Stomach (tissue), 9 donors: ENCODE results near the gene ZNF770. TPM values are rescaled to one million over a fixed set of nuclear protein-coding genes. Genes with fewer than 3 reads are reported as not detected.

ENCODE experiments used
- DNase-seq, 2 donors: peaks; one replicate each; pipeline versions ENCODE4 v3.0.0 to v3.0.0-alpha.2; 2013 to 2019
- H3K27ac ChIP-seq, 5 donors: fragments of 200-600 bp in 4 of 5; sonication (generic) in 4 of 5; one replicate each; pipeline ENCODE4 v1.5.1; 2013 to 2019; ENCODE audit warnings: mild to moderate bottlenecking in 1 of 5, moderate library complexity in 1 of 5
- H3K27me3 ChIP-seq, 3 donors: fragments of 200-600 bp; sonication (generic); one replicate each; pipeline ENCODE4 v1.5.1; 2017 to 2019; ENCODE audit warnings: mixed run types in 1 of 3
- H3K36me3 ChIP-seq, 4 donors: fragments of 200-600 bp; sonication (generic); 1 replicate in 3 of 4; 2 replicates in 1 of 4; pipeline ENCODE4 v1.5.1; 2016 to 2019
- H3K4me1 ChIP-seq, 4 donors: fragments of 200-600 bp; sonication (generic); one replicate each; pipeline ENCODE4 v1.5.1; 2016 to 2019
- H3K4me3 ChIP-seq, 4 donors: fragments of 200-600 bp; sonication (generic) in 3 of 4; one replicate each; pipeline ENCODE4 v1.5.1; 2016 to 2019; ENCODE audit warnings: mild to moderate bottlenecking in 1 of 4
- H3K9me3 ChIP-seq, 4 donors: fragments of 200-600 bp; sonication (generic); one replicate each; pipeline ENCODE4 v1.5.1; 2016 to 2019
- EP300 ChIP-seq: sonication (generic); formaldehyde crosslinking; IDR thresholded peaks from one replicate; pipeline ENCODE4 v1.6.1; 2017; ENCODE audit warnings: antibody characterized with exemption
- POLR2A ChIP-seq, 4 donors: fragments of 450-650 bp; IDR thresholded peaks; one replicate each; pipeline ENCODE4 v1.6.1; 2016; ENCODE audit warnings: antibody characterized with exemption in 4 of 4, control low read depth in 2 of 4, mild to moderate bottlenecking in 1 of 4, moderate library complexity in 1 of 4
- POLR2AphosphoS5 ChIP-seq, 3 donors: sonication (generic); formaldehyde crosslinking; IDR thresholded peaks; one replicate each; pipeline ENCODE4 v1.6.1; 2016; ENCODE audit warnings: antibody characterized with exemption in 3 of 3
- WGBS, 5 donors: extraction: QIAGEN DNeasy Blood & Tissue Kit in 3 of 5; methylation state at CpG; one replicate each; pipeline versions ENCODE4 v1.1.5 to v1.1.7; 2013 to 2018; 5-methylcytosine and 5-hydroxymethylcytosine counted together
- intact Hi-C: fragments of 100-400 bp; cut with DNase I; formaldehyde crosslinking; loops from one replicate; pipeline ENCODE4 v1.15.1; 2023; ENCODE audit warnings: low total_unique reads
- polyA plus RNA-seq, 3 donors: library from polyadenylated mRNA; stranded (reverse); fragments of 200-250 nt; gene quantifications; one replicate each; pipeline ENCODE4 v1.2.3, GENCODE V29; 2013
- total RNA-seq, 5 donors: library from RNA; depleted of rRNA; stranded (reverse); fragments of >200 nt; gene quantifications; one replicate each; pipeline versions ENCODE4 v1.1.0 to v1.2.3, GENCODE V29; 2014 to 2016
- TF ChIP-seq, protein P1 (sequence below), 7 experiments: fragments of 450-650 bp in 4 of 7; fragments of 200-600 bp in 3 of 7; sonication (generic) in 3 of 7; IDR thresholded peaks; one replicate each; pipeline ENCODE4 v1.5.1; 2016 to 2019; ENCODE audit warnings: antibody characterized with exemption in 7 of 7, control low read depth in 2 of 7, mild to moderate bottlenecking in 1 of 7
- donor health status: healthy with polysubstance abuse.
- donor health status: Bipolar disorder and iron deficiency.
- donor health status: healthy.

The ZNF770 gene
- total and polyA plus RNA-seq, 8 donors = 5.3 to 50.9 (median 8.4) TPM

GRCh38 chr15:35005933-35006332, 17.8 kb upstream of the ZNF770 start:
- TF ChIP-seq EP300 = no peak
- TF ChIP-seq, protein P1, sequence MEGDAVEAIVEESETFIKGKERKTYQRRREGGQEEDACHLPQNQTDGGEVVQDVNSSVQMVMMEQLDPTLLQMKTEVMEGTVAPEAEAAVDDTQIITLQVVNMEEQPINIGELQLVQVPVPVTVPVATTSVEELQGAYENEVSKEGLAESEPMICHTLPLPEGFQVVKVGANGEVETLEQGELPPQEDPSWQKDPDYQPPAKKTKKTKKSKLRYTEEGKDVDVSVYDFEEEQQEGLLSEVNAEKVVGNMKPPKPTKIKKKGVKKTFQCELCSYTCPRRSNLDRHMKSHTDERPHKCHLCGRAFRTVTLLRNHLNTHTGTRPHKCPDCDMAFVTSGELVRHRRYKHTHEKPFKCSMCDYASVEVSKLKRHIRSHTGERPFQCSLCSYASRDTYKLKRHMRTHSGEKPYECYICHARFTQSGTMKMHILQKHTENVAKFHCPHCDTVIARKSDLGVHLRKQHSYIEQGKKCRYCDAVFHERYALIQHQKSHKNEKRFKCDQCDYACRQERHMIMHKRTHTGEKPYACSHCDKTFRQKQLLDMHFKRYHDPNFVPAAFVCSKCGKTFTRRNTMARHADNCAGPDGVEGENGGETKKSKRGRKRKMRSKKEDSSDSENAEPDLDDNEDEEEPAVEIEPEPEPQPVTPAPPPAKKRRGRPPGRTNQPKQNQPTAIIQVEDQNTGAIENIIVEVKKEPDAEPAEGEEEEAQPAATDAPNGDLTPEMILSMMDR (IDR thresholded peaks at IDR 0.05) = no peak
- no peaks in the 10 kb centered on the region for H3K9me3 ChIP-seq
- H3K4me1 ChIP-seq = no peaks in the 10 kb centered on the region
- H3K27ac ChIP-seq = no peak overlapping the region
- WGBS, 5 donors = 88 to 96% (median 91%) methylated on average over 6 of the region's 6 CpGs
- no peaks in the 10 kb centered on the region for H3K27me3 ChIP-seq
- no peak for DNase-seq
- no peak overlapping the region for H3K4me3 ChIP-seq
- intact Hi-C loops = no loop called here
- H3K36me3 ChIP-seq = no peaks in the 10 kb centered on the region

GRCh38 chr15:35003928-35004327, 15.8 kb upstream of the ZNF770 start:
- WGBS, 5 donors = 66 to 79% (median 75%) methylated on average over 3 of the region's 3 CpGs
- no peak for DNase-seq

DNA sequence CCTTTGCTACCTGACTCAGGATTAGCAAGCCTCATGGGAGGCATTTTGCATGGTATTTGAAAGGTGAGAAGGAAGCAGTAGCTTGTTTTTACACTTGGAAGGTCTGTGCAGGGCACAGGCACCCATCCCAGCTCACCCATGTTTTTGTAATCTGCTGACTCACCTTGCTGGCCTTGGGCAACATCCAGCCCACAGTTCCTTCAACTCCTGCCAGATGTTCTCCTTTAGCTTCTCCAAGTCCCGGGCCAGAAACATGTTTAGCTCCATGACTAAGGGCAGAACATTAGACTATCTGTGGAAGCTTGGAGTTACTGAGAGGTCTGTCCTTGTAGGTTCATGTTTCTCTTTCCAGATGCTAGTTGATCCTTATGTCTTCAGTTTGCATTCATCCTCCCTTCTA, 12.4 kb upstream of the ZNF770 start:
- 25 to 50% (median 36%) methylated on average over 1 of the region's 1 CpG for WGBS, 5 donors
- Histone ChIP-seq H3K4me1 (no peaks in the 10 kb centered on the region), H3K36me3 (no peaks in the 10 kb centered on the region), H3K4me3 (no peak overlapping the region), H3K27ac (no peak overlapping the region), H3K27me3 (no peaks in the 10 kb centered on the region), H3K9me3 (no peaks in the 10 kb centered on the region)
- DNase-seq = no peak
- intact Hi-C loops = no loop called here
- TF ChIP-seq POLR2A (IDR thresholded peaks at IDR 0.05) (no peak), POLR2AphosphoS5 (IDR thresholded peaks at IDR 0.05) (no peak), EP300 (no peak)
- TF ChIP-seq, protein P1 (IDR thresholded peaks at IDR 0.05) = no peak

More at GRCh38 chr15:35003928-35004327, 15.8 kb upstream of the ZNF770 start:
- H3K9me3 ChIP-seq = no peaks in the 10 kb centered on the region
- H3K4me3 ChIP-seq = no peak overlapping the region
- H3K27ac ChIP-seq = no peak overlapping the region
- no peaks in the 10 kb centered on the region for H3K27me3 ChIP-seq
- H3K36me3 ChIP-seq = no peaks in the 10 kb centered on the region
- H3K4me1 ChIP-seq = no peaks in the 10 kb centered on the region
- TF ChIP-seq POLR2A (IDR thresholded peaks at IDR 0.05) (no peak), EP300 (no peak), POLR2AphosphoS5 (IDR thresholded peaks at IDR 0.05) (no peak)
- TF ChIP-seq, protein P1 (IDR thresholded peaks at IDR 0.05) = no peak
- intact Hi-C loops = no loop called here

DNA sequence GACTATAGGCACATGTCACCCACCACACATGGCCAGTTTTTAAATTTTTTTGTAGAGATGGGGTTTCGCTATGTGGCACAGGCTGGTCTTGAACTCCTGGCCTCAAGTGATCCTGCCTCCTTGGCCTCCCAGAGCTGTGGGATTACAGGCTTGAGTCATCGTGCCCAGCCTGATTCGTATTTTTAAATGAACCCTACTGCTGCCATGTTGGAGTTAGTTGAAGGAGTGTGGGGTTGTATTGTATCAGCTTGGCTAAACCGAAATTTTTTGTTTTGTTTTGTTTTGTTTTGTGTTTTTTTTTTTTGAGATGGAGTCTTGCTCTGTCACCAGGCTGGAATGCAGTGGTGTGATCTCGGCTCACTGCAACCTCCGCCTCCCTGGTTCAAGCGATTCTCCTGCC, 11.8 kb upstream of the ZNF770 start:
- no peak overlapping the region for H3K4me3 ChIP-seq
- H3K27ac ChIP-seq = no peak overlapping the region
- no peaks in the 10 kb centered on the region for H3K9me3 ChIP-seq
- no peak for DNase-seq
- intact Hi-C loops = no loop called here
- TF ChIP-seq POLR2AphosphoS5 (IDR thresholded peaks at IDR 0.05) (no peak), POLR2A (IDR thresholded peaks at IDR 0.05) (no peak), EP300 (no peak)
- TF ChIP-seq, protein P1 (IDR thresholded peaks at IDR 0.05) = no peak
- WGBS, 5 donors = 87 to 96% (median 93%) methylated on average over 7 of the region's 7 CpGs
- H3K36me3 ChIP-seq = no peaks in the 10 kb centered on the region
- no peaks in the 10 kb centered on the region for H3K4me1 ChIP-seq
- H3K27me3 ChIP-seq = no peaks in the 10 kb centered on the region
